GM12801 (cell line): ENCODE data around the gene NFKBIA.

Source experiments
- TF ChIP-seq, protein P1 (sequence below): IDR thresholded peaks from one replicate; pipeline ENCODE4 v1.5.1; 2011; ENCODE audit warnings: control low read depth; ENCODE audit not compliant: insufficient read length; ENCODE audit errors: extremely low read depth

Gene NFKBIA

GRCh38 chr14:35406506-35407305 lies 2.2 kb upstream of the NFKBIA start:
- TF ChIP-seq, protein P1, sequence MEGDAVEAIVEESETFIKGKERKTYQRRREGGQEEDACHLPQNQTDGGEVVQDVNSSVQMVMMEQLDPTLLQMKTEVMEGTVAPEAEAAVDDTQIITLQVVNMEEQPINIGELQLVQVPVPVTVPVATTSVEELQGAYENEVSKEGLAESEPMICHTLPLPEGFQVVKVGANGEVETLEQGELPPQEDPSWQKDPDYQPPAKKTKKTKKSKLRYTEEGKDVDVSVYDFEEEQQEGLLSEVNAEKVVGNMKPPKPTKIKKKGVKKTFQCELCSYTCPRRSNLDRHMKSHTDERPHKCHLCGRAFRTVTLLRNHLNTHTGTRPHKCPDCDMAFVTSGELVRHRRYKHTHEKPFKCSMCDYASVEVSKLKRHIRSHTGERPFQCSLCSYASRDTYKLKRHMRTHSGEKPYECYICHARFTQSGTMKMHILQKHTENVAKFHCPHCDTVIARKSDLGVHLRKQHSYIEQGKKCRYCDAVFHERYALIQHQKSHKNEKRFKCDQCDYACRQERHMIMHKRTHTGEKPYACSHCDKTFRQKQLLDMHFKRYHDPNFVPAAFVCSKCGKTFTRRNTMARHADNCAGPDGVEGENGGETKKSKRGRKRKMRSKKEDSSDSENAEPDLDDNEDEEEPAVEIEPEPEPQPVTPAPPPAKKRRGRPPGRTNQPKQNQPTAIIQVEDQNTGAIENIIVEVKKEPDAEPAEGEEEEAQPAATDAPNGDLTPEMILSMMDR = no peak

- TF ChIP-seq, protein P1 = no peak
Observed at GRCh38 chr14:35406090-35406489, 1.5 kb upstream of the NFKBIA start.

- TF ChIP-seq, protein P1 = no peak
Observed at GRCh38 chr14:35405304-35405996, 901 bp upstream of the NFKBIA start.

DNA sequence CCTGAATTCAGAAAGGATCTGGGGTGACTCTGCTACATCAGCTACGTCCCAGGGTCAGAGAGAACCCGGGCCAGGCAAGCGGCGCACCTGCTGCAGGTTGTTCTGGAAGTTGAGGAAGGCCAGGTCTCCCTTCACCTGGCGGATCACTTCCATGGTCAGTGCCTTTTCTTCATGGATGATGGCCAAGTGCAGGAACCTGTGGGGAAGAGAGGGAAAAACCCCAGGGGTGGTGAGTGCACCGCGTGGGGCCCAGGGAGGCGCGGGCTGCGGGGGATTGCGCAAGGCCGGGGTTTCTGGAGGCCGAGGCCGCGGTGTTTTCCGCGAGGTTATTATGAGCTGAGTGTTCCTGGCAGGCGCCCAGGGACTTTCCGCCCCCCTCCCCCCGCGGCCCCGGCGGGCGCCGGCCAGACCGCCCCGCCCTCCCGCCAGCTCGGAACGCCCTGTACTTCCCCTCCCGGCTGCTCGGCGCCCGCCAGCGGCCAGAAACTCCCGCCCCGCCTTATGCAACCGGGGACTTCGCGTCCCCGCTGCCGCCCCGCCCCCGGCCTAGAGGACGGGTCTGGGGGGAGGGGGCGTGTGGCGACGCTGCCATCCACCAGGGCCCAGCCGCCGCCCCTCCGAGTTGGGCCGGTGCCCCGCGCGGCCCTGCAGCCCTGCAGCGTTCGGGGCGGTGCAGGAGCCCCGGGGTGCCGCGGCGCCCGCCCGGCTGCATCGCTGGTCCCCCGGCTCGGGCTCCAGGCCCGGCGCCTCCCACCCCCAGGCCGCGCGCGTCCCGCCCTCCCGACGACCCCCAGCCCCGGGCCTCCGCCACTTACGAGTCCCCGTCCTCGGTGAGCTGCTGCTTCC lies 723 bp downstream of the NFKBIA start:
- TF ChIP-seq, protein P1 = no peak

DNA sequence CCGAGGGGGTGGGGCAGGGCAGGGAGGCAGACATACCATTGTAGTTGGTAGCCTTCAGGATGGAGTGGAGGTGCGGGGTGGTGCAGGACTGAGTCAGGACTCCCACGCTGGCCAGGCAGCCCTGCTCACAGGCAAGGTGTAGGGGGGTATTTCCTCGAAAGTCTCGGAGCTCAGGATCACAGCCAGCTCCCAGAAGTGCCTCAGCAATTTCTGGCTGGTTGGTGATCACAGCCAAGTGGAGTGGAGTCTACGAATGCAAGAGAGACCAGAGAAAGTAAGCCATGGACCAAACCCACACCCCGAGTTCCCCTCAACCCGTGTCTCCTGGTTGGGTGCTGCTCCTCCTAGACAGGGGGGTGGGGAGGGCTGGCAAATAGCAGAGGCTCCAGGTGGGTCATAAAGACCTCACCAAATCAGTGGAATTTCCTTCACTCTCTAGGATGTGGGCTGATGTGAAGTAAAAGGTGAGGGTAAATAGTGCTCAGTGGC lies 1.4 kb downstream of the NFKBIA start:
- TF ChIP-seq, protein P1 = no peak

DNA sequence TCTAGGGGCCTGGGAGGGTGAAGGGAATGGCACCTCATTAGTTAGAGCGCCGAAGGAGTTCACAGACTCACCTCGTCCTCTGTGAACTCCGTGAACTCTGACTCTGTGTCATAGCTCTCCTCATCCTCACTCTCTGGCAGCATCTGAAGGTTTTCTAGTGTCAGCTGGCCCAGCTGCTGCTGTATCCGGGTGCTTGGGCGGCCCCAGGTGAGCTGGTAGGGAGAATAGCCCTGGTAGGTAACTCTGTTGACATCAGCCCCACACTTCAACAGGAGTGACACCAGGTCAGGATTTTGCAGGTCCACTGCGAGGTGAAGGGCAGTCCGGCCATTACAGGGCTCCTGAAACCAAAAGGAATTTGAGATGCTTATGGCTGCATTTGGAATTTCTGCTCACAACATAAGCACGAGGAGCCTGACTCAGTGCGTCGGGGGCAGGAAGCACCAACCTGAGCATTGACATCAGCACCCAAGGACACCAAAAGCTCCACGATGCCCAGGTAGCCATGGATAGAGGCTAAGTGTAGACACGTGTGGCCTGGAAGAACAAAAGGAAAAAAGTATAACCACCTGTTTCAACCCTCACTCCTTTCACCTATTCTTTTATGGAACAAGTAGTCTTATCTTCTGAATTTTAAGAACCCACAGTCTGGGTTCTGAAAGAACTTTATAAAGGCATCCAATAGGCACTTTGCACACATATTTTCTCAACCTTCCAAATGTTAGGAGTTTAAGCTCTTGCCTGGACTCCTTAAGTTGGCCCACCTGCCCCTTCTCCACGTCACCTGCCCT lies 2.0 kb downstream of the NFKBIA start:
- TF ChIP-seq, protein P1 = no peak
